Choroid plexus epithelial cell (primary cell): ENCODE measurements around the gene ANKS6.

Experiments
- DNase-seq: peaks from one replicate; pipeline ENCODE4 v3.0.0-alpha.2; 2010; ENCODE audit warnings: low read depth
- H3K4me3 ChIP-seq: 2 replicates; pipeline ENCODE4 v1.5.1; 2011; ENCODE audit warnings: low read depth, mild to moderate bottlenecking, control low read depth, low read length, moderate library complexity
- TF ChIP-seq, protein P1 (sequence below): conservative IDR thresholded peaks from 2 replicates; pipeline ENCODE4 v1.5.1; 2011; ENCODE audit warnings: low read depth, mild to moderate bottlenecking, control low read depth, inconsistent platforms, low read length, moderate library complexity

Gene ANKS6

DNA sequence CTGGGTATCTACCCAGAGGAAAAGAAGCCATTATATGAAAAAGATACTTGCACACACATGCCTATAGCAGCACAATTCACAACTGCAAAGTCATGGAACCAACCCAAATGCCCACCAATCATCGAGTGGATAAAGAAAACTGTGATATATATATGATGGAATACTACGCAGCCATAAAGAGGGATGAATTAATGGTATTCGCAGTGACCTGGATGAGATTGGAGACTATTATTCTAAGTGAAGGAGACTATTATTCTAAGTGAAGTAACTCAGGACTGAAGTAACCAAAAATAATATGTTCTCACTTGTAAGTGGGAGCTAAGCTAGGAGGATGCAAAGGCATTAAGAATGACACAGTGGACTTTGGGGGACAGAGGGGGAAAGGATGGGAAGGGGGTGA lies 57.6 kb downstream of the ANKS6 start:
- DNase-seq = no peak
- TF ChIP-seq, protein P1, sequence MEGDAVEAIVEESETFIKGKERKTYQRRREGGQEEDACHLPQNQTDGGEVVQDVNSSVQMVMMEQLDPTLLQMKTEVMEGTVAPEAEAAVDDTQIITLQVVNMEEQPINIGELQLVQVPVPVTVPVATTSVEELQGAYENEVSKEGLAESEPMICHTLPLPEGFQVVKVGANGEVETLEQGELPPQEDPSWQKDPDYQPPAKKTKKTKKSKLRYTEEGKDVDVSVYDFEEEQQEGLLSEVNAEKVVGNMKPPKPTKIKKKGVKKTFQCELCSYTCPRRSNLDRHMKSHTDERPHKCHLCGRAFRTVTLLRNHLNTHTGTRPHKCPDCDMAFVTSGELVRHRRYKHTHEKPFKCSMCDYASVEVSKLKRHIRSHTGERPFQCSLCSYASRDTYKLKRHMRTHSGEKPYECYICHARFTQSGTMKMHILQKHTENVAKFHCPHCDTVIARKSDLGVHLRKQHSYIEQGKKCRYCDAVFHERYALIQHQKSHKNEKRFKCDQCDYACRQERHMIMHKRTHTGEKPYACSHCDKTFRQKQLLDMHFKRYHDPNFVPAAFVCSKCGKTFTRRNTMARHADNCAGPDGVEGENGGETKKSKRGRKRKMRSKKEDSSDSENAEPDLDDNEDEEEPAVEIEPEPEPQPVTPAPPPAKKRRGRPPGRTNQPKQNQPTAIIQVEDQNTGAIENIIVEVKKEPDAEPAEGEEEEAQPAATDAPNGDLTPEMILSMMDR = no peak
- H3K4me3 ChIP-seq = no peak overlapping the region

DNA sequence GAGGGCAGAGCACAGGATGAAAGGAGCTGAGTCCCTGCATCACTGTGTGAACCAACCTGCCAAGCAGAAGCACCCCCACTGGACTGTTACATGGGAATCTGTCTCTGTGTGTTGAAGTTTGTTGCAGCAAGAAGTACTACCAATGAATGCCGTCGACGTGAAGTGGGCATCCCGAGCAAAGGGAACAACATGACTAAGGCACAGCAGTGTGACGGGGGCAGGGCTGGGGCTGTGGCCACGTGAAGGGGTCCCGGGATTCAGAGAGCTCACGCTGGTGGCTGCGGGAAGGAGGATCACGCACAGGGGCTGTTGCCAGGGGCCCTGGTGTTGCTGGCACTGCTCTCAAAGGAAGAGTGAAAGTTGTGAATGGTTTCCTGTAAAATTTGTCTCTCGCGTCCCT lies 60.1 kb downstream of the ANKS6 start:
- no peak for DNase-seq
- H3K4me3 ChIP-seq = no peak overlapping the region
- TF ChIP-seq, protein P1 = no peak

DNA sequence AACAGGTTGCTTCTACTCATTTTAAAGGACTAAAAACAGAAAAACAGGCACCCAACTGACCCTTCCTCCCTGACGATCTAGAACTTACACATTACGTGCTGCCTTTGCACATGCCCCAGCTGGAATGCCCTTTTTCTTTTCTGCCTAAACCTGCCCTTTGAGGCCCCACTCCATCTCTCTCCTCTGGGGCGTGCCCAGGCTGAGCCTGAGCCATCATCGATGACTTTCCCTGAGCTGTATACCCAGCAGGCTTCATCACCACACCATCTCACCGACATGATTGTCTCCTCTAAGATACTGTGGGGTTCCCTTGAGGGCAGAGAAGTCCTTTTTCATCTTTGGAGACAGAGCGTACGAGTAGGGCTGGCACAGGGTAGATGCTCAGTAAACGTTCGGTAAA lies 63.6 kb downstream of the ANKS6 start:
- TF ChIP-seq, protein P1 = no peak
- DNase-seq = no peak
- no peak overlapping the region for H3K4me3 ChIP-seq

DNA sequence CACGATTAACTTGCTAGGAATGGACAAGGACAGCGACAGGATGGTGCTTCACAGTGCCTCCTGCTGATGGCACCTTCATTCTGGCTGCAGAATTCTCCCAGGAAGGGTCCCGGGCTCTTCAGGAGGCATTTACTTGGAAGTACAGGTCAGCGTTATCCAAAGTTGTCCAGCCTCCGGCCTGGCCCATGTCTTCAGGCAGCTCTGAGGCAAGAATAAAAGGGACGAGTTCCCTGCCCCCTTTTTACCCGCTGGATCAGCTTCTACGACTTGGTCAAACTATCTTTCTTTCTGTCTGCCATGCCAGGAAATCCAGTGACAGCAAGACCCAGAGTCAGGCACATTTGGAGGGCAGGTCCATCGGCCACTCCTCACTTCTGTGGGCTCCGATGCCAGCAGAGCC lies 64.3 kb downstream of the ANKS6 start:
- H3K4me3 ChIP-seq = no peak overlapping the region
- DNase-seq = no peak
- TF ChIP-seq, protein P1 = no peak

DNA sequence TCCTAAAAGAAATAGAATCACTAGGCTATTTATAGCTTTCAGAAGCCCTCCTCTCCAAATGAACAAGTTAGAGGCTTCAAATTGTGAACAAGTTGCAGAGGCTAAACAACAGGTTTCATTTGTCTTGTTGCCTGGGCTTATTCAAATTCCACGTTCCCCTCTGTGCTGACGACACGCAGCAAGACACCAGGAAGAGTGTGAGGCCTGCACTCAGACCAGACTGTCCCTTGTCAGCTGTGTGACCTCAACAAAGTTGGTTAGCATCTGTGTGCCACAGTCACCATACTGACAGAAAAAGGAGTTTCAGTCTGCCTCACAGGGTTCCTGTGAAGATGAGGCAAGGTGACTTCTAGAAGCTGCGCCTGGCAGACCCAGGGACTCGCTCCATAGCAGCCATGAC lies 65.5 kb downstream of the ANKS6 start:
- TF ChIP-seq, protein P1 = no peak
- no peak overlapping the region for H3K4me3 ChIP-seq
- DNase-seq = no peak

DNA sequence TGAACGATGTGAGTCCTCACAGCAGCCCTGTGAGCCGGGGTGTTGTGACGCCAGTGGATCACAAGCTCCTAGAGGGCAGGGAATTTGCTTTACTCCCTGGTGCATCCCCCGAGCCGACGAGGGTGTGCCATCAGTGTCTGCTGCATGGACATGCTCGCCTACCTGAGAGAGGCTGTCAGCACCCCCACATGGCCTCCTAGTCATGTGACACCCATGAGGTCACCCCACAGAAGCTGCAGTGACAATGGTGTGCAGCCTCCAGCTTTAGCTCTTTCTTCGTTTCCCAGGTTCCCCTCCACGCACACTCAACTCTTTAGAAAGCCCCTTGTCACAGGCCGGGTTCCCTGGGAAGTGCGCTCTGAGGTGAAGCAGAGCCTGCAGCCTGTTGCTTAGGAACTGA lies 67.9 kb downstream of the ANKS6 start:
- TF ChIP-seq, protein P1 = no peak
- DNase-seq = no peak

DNA sequence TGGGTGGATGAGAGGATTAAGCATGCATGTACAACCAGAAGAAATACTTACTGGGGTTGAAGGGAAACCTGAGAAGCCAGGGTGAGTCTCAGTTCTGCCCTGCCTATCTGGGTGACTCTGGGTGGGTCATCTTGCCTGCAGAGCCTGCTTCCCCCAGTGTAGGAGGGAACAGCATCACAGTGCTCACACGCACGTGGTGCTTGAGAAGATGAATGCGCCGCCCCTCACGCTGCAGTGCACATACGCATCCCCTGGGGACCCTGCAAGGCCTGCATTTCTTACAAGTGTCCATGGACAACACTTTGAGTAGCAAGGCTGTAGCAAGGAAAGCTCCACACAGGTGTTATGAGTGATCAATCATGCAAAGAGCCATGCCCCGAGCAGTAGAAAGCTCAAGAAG lies 68.9 kb downstream of the ANKS6 start:
- TF ChIP-seq, protein P1 = no peak
- H3K4me3 ChIP-seq = no peak overlapping the region
- DNase-seq = no peak

More for the DNA sequence above, 67.9 kb downstream of the ANKS6 start:
- H3K4me3 ChIP-seq = no peak overlapping the region
